ENCODE data around the gene TNFSF9.

GRCh38 chr19:6482343-6482686 is 48.5 kb upstream of the TNFSF9 start:
- no peak for TF ChIP-seq TAF1 (IDR thresholded peaks at IDR 0.05; ENCODE audit: borderline replicate concordance, insufficient read depth, low read length)
- no peak for TF ChIP-seq REST (IDR thresholded peaks at IDR 0.05; ENCODE audit: insufficient read depth in 1 of 2, low read depth in 2 of 2, low read length in 2 of 2)
- TF ChIP-seq POLR2AphosphoS5 (IDR thresholded peaks at IDR 0.05; ENCODE audit: low read depth, low read length) = no peak
- no peak for TF ChIP-seq SIN3A (IDR thresholded peaks at IDR 0.05; ENCODE audit: borderline replicate concordance, insufficient read depth, low read length)
